ENCODE measurements around the gene CTNNA1. TPM values are rescaled to one million over a fixed set of nuclear protein-coding genes. Genes with fewer than 3 reads are reported as not detected.

Gene CTNNA1, protein sequence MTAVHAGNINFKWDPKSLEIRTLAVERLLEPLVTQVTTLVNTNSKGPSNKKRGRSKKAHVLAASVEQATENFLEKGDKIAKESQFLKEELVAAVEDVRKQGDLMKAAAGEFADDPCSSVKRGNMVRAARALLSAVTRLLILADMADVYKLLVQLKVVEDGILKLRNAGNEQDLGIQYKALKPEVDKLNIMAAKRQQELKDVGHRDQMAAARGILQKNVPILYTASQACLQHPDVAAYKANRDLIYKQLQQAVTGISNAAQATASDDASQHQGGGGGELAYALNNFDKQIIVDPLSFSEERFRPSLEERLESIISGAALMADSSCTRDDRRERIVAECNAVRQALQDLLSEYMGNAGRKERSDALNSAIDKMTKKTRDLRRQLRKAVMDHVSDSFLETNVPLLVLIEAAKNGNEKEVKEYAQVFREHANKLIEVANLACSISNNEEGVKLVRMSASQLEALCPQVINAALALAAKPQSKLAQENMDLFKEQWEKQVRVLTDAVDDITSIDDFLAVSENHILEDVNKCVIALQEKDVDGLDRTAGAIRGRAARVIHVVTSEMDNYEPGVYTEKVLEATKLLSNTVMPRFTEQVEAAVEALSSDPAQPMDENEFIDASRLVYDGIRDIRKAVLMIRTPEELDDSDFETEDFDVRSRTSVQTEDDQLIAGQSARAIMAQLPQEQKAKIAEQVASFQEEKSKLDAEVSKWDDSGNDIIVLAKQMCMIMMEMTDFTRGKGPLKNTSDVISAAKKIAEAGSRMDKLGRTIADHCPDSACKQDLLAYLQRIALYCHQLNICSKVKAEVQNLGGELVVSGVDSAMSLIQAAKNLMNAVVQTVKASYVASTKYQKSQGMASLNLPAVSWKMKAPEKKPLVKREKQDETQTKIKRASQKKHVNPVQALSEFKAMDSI
- total RNA-seq: 611 and 695 TPM in 2 replicates

DNA sequence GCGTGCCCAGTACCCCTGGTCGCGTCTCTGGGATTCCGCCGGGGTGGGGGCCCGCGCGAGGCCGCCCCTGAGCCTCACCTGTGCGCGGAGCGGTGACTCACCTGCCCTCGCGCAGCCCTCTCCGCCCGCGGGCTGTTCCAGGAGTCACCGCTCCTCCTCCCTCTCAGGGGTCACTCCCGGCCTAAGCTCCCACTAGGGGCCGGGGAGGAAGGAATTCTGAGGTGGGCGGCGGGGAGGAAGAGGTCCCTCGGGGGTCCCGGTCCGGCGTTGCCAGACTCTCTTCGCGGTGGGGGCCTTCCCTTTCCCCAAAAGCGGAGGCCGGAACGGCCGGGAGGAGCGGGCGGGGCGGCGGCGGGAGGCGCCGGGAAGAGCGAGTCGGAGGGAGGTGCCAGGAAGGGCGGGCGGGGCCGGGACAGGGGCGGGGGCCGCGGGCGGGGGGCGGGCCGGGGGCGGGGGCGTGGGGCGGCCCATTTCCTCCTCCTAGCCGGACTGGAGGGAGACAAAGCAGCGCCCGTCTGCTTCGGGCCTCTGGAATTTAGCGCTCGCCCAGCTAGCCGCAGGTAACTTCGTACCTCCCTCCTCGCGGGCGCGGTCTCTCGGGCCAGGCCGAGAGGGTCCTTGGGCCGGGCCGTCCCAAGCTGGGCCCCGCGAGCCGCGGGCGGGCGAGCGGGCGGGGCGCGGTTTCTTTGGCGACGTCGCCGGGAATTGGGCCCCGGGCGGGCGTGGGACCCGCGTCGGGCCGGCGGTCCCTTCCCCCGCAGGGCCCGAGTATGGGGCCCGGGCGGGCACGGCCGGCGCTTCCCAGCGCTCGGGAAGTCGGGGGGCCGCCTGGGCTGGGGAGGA is at the start of gene CTNNA1:
TSS of gene CTNNA1 (plus strand) at position 475 of the 843 bp plus-strand sequence. CDS start 28,500 bp downstream, outside the sequence.

DNA sequence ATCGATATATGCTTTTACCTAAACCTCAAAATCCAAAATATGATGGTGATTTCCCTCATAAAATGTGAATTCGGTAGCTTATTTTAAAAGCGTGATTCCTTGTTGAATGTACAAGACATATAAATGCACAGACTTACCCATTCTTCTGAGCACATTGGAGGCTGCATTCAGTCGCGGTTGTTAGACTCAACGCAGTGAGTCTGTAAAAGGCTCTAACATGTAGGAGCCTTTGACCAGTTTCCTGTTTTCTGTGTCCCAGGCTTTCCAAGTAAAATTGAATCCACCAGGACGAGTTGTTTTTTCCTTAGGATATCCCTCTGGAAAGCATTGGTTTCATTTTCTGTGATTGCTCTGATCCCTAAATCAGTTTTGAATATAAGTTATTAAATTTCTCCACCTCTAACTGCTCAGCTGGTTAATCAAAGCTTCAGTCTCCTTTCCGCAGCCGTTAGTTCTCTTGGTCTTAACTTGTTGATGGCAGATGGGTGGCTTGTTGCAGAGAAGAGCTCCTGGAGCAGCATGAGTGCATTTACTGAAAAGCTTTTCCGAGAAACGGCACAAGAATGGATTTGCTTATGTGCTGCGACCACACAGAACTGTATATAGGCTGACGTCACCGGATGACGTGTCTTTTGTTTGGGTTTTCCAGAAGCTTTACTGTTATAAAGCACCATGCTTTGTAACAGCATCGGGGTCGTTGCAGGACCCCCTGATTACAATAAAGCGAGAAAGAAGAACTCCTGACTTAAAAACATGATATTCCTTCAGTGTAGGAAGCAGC is 121.7 kb downstream of the CTNNA1 start, which contains the start of gene LRRTM2:
TSS of gene LRRTM2 (minus strand) at position 565 of the 781 bp plus-strand sequence. CDS start at position 141, 424 bp downstream.

Other genes starting within 250 kb of the CTNNA1 start
- gene ETF1, start 210.2 kb upstream of the CTNNA1 start, total RNA-seq: 99.9 and 119 TPM in 2 replicates
- gene HSPA9, start 178.0 kb upstream of the CTNNA1 start, total RNA-seq: 206 and 240 TPM in 2 replicates
- 0.13 and 0.44 TPM in 2 replicates for gene LRRTM2, start 121.9 kb downstream of the CTNNA1 start, total RNA-seq

All from aortic smooth muscle cell (primary cell).